Measurements from ENCODE around the gene SECTM1.

The SECTM1 gene

GRCh38 chr17:82315703-82316358 lies 17.7 kb downstream of the SECTM1 start:
- ATAC-seq, result peak; percentile 42
- peak; percentile 58 for DNase-seq

- no peak for ATAC-seq
Measured at GRCh38 chr17:82314727-82315605, 18.6 kb downstream of the SECTM1 start.

GRCh38 chr17:82314012-82314726 lies 19.4 kb downstream of the SECTM1 start:
- ATAC-seq, result no peak

More at GRCh38 chr17:82314727-82315605, 18.6 kb downstream of the SECTM1 start:
- DNase-seq, result peak; percentile 14

GRCh38 chr17:82313195-82314011 lies 20.2 kb downstream of the SECTM1 start:
- no peak for ATAC-seq
- DNase-seq, result no peak

More at GRCh38 chr17:82314012-82314726, 19.4 kb downstream of the SECTM1 start:
- no peak for DNase-seq

GRCh38 chr17:82311971-82312370 lies 21.6 kb downstream of the SECTM1 start:
- DNase-seq (no peak), ATAC-seq (no peak)

- no peak for ATAC-seq
- DNase-seq, result no peak
Measured at GRCh38 chr17:82310877-82311276, 22.7 kb downstream of the SECTM1 start.

- ATAC-seq, result no peak
Measured at GRCh38 chr17:82309656-82310570, 23.7 kb downstream of the SECTM1 start.

GRCh38 chr17:82305727-82306300 lies 27.8 kb downstream of the SECTM1 start:
- no peak for ATAC-seq
- DNase-seq, result peak; percentile 8

More at GRCh38 chr17:82309656-82310570, 23.7 kb downstream of the SECTM1 start:
- DNase-seq, result no peak

- ATAC-seq, result no peak
- DNase-seq, result peak; percentile 27
Measured at GRCh38 chr17:82304826-82305726, 28.5 kb downstream of the SECTM1 start.

GRCh38 chr17:82303944-82304808 lies 29.4 kb downstream of the SECTM1 start:
- DNase-seq, result peak; percentile 21

GRCh38 chr17:82302991-82303943 lies 30.3 kb downstream of the SECTM1 start:
- no peak for ATAC-seq

More at GRCh38 chr17:82303944-82304808, 29.4 kb downstream of the SECTM1 start:
- no peak for ATAC-seq

GRCh38 chr17:82302568-82302963 lies 31.0 kb downstream of the SECTM1 start:
- ATAC-seq (no peak), DNase-seq (no peak)

More at GRCh38 chr17:82302991-82303943, 30.3 kb downstream of the SECTM1 start:
- DNase-seq, result peak; percentile 56

GRCh38 chr17:82301916-82302567 lies 31.5 kb downstream of the SECTM1 start:
- ATAC-seq (no peak), DNase-seq (peak; percentile 79)

- ATAC-seq, result no peak
- peak; percentile 46 for DNase-seq
Measured at GRCh38 chr17:82301300-82301915, 32.2 kb downstream of the SECTM1 start.

GRCh38 chr17:82300707-82301270 lies 32.8 kb downstream of the SECTM1 start:
- DNase-seq, result peak; percentile 86
- no peak for ATAC-seq

All from stimulated activated naive CD8-positive, alpha-beta T cell treated with anti-CD3 and anti-CD28 coated beads, Interleukin-15, Interleukin-2, amounts not matched to agents 100 U/mL and 50 U/mL, for 24 hours (primary cell).